GM10266 (cell line): ENCODE results near the gene ZNF451.

ENCODE experiments used
- DNase-seq: peaks from one replicate; pipeline ENCODE4 v3.0.0; 2012; ENCODE audit errors: extremely low spot score
- TF ChIP-seq, protein P1 (sequence below): IDR thresholded peaks from 2 replicates; pipeline ENCODE4 v1.5.1; 2012; ENCODE audit warnings: mild to moderate bottlenecking, low read depth; ENCODE audit not compliant: control insufficient read depth, insufficient read depth; ENCODE audit errors: missing control alignments

ZNF451 gene

DNA sequence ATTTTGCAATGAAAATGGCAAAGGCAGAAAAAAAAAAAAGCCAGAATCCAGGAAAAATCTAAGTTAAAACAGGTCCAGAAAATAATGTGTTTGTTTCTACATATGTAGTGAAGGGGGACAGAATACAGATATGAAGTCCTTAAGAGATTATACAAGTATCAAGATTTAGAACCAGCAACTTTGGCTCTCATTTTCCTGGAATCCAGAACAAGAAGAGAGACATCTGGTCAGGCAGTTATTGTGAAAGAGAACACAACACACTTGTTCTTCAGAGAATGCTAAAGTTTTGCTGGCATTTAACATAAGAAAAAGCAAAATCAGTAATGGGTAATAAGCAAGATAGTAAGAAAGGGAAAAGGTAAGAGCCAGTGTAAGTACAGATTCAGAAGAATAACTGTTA is 103.2 kb downstream of the ZNF451 start:
- no peak for DNase-seq
- TF ChIP-seq, protein P1, sequence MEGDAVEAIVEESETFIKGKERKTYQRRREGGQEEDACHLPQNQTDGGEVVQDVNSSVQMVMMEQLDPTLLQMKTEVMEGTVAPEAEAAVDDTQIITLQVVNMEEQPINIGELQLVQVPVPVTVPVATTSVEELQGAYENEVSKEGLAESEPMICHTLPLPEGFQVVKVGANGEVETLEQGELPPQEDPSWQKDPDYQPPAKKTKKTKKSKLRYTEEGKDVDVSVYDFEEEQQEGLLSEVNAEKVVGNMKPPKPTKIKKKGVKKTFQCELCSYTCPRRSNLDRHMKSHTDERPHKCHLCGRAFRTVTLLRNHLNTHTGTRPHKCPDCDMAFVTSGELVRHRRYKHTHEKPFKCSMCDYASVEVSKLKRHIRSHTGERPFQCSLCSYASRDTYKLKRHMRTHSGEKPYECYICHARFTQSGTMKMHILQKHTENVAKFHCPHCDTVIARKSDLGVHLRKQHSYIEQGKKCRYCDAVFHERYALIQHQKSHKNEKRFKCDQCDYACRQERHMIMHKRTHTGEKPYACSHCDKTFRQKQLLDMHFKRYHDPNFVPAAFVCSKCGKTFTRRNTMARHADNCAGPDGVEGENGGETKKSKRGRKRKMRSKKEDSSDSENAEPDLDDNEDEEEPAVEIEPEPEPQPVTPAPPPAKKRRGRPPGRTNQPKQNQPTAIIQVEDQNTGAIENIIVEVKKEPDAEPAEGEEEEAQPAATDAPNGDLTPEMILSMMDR, result no peak

DNA sequence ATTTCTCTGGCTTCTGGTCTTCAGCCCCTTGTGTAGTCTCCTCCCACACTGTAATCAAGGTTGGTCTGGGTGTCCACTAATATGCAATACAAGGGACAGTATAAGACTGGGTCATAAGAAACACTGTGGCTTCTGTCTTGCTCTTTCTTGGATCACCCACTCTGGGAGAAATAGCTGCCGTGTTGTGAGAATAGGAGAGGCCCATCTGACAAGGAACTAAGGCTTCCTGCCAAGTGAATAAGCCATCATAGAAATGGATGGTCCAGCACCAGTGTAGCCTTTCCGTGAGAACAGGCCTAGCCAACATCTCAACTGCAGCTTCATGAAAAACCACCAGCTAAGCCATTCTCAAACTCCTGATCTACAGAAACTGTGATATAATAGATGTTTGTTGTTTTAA is 105.5 kb downstream of the ZNF451 start:
- no peak for DNase-seq
- TF ChIP-seq, protein P1, result no peak

DNA sequence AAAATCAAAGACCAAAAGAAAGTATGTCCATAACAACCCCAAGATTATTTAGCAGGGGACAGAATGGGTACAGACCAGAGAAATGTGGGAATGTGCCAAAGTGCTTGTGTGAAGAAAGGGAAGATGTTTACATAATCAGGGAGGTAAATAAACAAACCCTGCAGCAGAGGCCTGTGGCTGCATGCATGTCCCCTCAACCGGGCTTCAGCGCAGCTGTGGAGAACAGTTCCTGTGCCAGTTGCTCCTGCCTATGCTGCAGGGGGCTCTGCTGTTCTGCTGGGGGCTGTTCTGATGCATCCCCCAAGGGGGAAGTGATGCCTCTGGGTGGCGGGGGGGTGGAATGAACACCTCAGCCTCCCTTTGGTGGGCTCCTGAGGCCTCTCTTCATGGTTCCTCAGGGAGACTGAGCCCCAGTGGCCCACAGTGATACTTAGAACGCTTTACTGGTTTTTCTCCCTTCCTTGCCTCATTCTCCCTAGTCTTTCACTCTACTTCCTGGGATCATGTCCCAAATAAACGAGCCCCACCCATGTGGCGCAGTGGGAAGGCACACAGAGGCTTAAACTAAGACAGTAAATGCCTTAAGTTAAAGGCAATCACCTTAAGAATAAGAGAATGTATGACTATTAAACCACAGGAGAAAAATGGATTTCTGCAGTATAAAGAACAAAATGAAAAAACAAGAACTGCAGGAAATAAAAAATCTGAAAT is 109.1 kb downstream of the ZNF451 start:
- no peak for DNase-seq
- TF ChIP-seq, protein P1, result no peak

DNA sequence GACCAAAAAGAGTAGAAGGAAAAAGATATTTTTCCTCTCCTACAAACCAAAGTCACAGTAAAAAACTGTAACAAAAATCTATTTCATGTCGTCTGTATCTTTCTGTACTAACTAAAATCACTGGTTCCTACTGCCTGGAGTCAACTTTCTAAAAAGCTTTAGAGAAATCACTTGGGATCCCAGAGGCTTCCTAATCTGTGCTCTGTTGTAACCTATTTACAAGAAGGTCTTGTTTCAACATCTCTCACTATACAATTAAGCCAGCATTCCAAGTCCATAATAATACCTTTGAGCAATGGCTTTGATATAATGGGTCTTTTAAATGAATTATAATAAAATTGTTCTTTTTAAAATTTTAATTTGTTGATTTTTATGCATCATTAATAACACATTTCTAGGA is 111.7 kb downstream of the ZNF451 start:
- no peak for DNase-seq
- TF ChIP-seq, protein P1, result no peak

DNA sequence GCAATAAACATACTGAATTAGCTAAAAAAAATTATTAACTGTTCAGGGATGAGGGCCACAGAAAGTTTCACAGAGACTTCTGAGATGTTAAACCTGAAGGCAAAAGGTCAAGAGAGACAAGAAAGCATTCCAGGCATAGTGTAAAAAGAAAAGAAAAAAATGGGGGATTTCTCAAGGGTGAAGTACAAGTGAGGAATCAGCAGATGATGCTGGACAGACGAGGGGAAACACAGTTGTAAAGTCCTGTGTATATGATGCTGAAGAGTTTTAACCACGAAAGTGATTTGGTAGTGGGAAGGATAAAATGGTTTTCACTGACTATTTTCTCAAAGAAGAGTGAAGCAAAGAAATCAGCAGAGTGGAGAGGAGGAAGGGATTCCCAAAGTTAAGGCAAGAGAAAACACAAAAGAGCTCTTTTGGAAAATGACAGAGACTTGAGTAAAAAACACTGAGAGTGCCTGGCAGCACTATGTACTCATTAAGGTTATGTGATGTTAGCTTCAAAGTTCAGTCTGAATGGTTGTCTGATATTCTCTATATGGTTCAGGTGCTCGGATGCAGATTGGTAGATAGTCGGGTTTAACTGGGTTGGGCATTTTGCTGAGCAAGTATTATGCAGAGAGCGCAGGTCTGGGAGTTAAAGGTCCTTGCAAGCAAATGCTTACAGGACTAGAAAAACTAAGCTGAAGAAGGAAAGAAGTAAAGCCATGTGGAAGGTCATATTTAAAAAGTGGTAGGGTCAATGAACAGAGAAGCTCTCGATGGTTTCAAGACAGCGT is 115.8 kb downstream of the ZNF451 start:
- TF ChIP-seq, protein P1, result no peak

DNA sequence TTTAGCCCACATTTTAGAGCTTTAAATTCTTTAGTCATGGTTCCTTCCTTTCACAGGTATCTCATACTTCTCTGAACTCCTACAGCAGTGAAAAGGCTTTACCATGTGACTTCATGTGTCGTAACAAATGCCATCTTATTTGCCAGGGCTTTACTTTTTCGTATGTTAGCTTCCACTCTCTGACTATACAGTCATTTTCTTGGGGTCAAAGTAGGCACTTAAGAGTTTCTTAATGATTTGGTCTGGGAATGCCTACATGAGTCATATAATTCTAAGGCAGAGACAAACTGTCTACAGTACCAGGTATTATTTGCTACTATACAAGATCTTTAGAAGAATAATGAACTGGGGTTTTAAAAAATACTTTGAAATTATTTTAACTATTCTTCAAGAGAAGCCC is 117.2 kb downstream of the ZNF451 start:
- TF ChIP-seq, protein P1, result no peak
- no peak for DNase-seq

More for the DNA sequence above, 115.8 kb downstream of the ZNF451 start:
- no peak for DNase-seq

DNA sequence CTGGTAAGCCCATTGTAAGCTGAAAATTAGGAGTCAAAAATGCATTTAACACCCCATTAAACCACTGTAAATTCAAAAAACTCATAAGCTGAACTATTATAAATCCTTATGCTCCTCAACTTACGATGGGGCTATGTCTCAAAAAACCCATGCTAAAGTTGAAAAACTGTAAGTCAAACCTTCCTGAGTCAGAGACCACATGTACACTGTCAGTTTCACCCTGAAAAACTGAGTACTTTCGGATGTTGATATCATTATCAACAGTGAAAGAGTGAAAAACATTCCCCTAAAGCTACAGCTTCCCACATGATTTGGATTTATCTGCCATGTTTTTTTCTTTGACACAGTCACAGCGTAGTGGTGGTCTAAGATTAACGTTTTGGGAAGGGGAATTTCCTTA is 117.9 kb downstream of the ZNF451 start:
- TF ChIP-seq, protein P1, result no peak
- no peak for DNase-seq
